PC-9 (cell line): ENCODE data around the gene GPC5. TPM values are rescaled to one million over a fixed set of nuclear protein-coding genes. Genes with fewer than 3 reads are reported as not detected.

ENCODE experiments used
- BruUV-seq: library from RNA; stranded (reverse); fragments of 400-500 nt; replicated peaks from 2 replicates; lab custom pipeline; 2021; lab: Mats Ljungman, UMichigan
- CTCF ChIA-PET: fragments of 300-600 bp; sonication (Branson Sonifier 250); formaldehyde crosslinking; loops from one replicate; lab custom pipeline; 2022; ENCODE audit warnings: antibody characterized with exemption; lab: Charles Lee
- POLR2A ChIA-PET: fragments of 300-600 bp; sonication (Branson Sonifier 250); formaldehyde crosslinking; loops from one replicate; lab custom pipeline; 2022; ENCODE audit warnings: antibody characterized with exemption; ENCODE audit not compliant: unreplicated experiment; lab: Charles Lee
- DNase-seq, 2 experiments: peaks; one replicate each; pipeline versions ENCODE4 v3.0.0 to v3.0.0-alpha.2; 2015 to 2022; ENCODE audit warnings: mixed read lengths in 1 of 2
- H2AFZ ChIP-seq: fragments of 200-600 bp; sonication (generic); 2 replicates; pipeline ENCODE4 v1.8.1; 2017; ENCODE audit warnings: antibody characterized with exemption
- H3F3A ChIP-seq: fragments of 200-600 bp; sonication (generic); 2 replicates; pipeline ENCODE4 v1.8.1; 2017; ENCODE audit warnings: antibody characterized with exemption, mild to moderate bottlenecking, low read depth; ENCODE audit not compliant: insufficient read depth
- H3K27ac ChIP-seq: fragments of 200-600 bp; sonication (generic); 2 replicates; pipeline ENCODE4 v1.6.1; 2016; ENCODE audit warnings: mixed run types
- H3K27me3 ChIP-seq: fragments of 200-600 bp; sonication (generic); 2 replicates; pipeline ENCODE4 v1.6.1; 2016; ENCODE audit warnings: low read depth, mixed run types; ENCODE audit not compliant: insufficient read depth
- H3K36me3 ChIP-seq: fragments of 200-600 bp; sonication (generic); 2 replicates; pipeline ENCODE4 v1.6.1; 2016; ENCODE audit warnings: low read depth, mixed run types
- H3K4me1 ChIP-seq: fragments of 200-600 bp; sonication (generic); replicated peaks from 2 replicates; pipeline ENCODE4 v1.6.1; 2016; ENCODE audit warnings: mixed run types; ENCODE audit not compliant: insufficient read depth
- H3K4me2 ChIP-seq: fragments of 200-600 bp; sonication (generic); 2 replicates; pipeline ENCODE4 v1.6.1; 2017; ENCODE audit warnings: mixed run types
- H3K4me3 ChIP-seq: fragments of 200-600 bp; sonication (generic); 2 replicates; pipeline ENCODE4 v1.6.1; 2016; ENCODE audit warnings: mixed run types
- H3K79me2 ChIP-seq: fragments of 200-600 bp; sonication (generic); 2 replicates; pipeline ENCODE4 v1.6.1; 2017; ENCODE audit warnings: low read depth, mixed run types
- H3K9me2 ChIP-seq: fragments of 200-600 bp; sonication (generic); 2 replicates; pipeline ENCODE4 v1.8.1; 2017; ENCODE audit warnings: mild to moderate bottlenecking; ENCODE audit not compliant: insufficient read depth
- H3K9me3 ChIP-seq: fragments of 200-600 bp; sonication (generic); 2 replicates; pipeline ENCODE4 v1.8.1; 2016; ENCODE audit warnings: low read depth; ENCODE audit not compliant: insufficient read depth
- H4K20me1 ChIP-seq: fragments of 200-600 bp; sonication (generic); 2 replicates; pipeline ENCODE4 v1.8.1; 2017; ENCODE audit not compliant: insufficient read depth
- CTCF ChIP-seq: fragments of 200-600 bp; sonication (generic); conservative IDR thresholded peaks from 2 replicates; pipeline ENCODE4 v1.6.1; 2017; ENCODE audit warnings: mixed run types, antibody characterized with exemption, mild to moderate bottlenecking, moderate library complexity
- EZH2 ChIP-seq: fragments of 200-600 bp; sonication (generic); IDR thresholded peaks from 2 replicates; pipeline ENCODE4 v1.8.0; 2017; ENCODE audit warnings: antibody characterized with exemption, low read depth
- intact Hi-C: fragments of 100-400 bp; cut with micrococcal nuclease; formaldehyde crosslinking; loops from one replicate; pipeline ENCODE4 v1.10.0; 2022; ENCODE audit not compliant: unreplicated experiment
- total RNA-seq: library from RNA; stranded (reverse); gene quantifications from 2 replicates; pipeline ENCODE4 v1.2.3, GENCODE V29; 2021

GPC5 gene
- total RNA-seq, 1 experiment from 2014 or later, result not detected

- Histone ChIP-seq H3K4me2 (no peak overlapping the region), H3K9me2 (no peaks in the 10 kb centered on the region), H3K36me3 (no peaks in the 10 kb centered on the region), H3F3A (no peaks in the 10 kb centered on the region), H3K4me3 (no peak overlapping the region), H4K20me1 (no peaks in the 10 kb centered on the region), H3K27ac (no peak overlapping the region), H3K79me2 (no peaks in the 10 kb centered on the region), H3K9me3 (no peaks in the 10 kb centered on the region), H3K4me1 (no peaks in the 10 kb centered on the region), H2AFZ (no peak overlapping the region), H3K27me3 (no peaks in the 10 kb centered on the region)
- TF ChIP-seq EZH2, result no peak
- no peak for TF ChIP-seq CTCF
- ChIA-PET POLR2A (no interaction called here), CTCF (no interaction called here)
- no TSS peak for BruUV-seq
- intact Hi-C loops, result no loop called here
- DNase-seq, result no peak
Measured at GRCh38 chr13:92649140-92649813, 1250.9 kb downstream of the GPC5 start.

DNA sequence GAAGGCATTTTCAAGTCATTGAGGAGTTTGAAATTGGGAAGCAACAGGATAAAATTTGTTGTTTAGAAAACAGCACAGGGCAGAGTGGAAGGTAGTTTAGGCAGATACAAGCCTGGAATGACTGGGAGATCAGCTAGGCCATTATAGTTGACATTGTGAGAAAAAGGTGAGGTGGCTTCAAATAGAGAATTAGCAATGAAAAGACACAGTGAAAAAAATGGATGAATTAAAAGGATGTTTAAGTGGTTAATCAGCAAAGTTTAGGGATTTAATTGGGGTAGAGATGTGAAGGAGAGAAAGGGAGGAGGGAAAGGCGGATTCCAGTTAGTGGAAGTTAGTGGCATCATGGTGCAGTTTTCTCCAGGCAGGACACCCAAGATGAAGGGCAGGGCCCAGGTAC is 1257.7 kb downstream of the GPC5 start:
- Histone ChIP-seq H3K9me3 (no peaks in the 10 kb centered on the region), H3K27ac (no peak overlapping the region), H4K20me1 (no peaks in the 10 kb centered on the region), H3K4me1 (no peaks in the 10 kb centered on the region), H2AFZ (no peak overlapping the region), H3K9me2 (no peaks in the 10 kb centered on the region), H3K27me3 (no peaks in the 10 kb centered on the region), H3K36me3 (no peaks in the 10 kb centered on the region), H3F3A (no peaks in the 10 kb centered on the region), H3K4me2 (no peak overlapping the region), H3K79me2 (no peaks in the 10 kb centered on the region), H3K4me3 (no peak overlapping the region)
- intact Hi-C loops, result no loop called here
- POLR2A ChIA-PET, result no interaction called here
- no peak for DNase-seq
- TF ChIP-seq EZH2 (no peak), CTCF (no peak)
- no TSS peak for BruUV-seq
- CTCF ChIA-PET, result no interaction called here

DNA sequence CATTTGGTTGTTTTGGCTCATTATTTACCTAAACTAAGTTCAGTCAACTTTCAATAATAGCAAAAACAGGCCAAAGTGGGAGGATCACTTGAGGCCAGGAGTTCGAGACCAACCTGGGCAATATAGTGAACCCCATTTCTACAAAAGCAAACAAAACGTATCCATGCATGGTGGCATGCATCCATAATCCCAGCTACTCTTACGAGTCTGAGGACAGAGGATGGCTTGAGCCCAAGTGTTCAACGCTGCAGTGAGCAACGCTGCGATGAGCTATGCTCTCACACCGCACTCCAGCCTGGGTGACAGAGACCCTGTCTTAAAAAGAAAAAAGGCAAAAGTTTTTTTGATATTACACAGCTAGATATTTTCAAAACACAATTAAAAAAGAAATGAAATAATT is 1258.2 kb downstream of the GPC5 start:
- Histone ChIP-seq H2AFZ (no peak overlapping the region), H3K4me2 (no peak overlapping the region), H3K9me2 (no peaks in the 10 kb centered on the region), H3K27ac (no peak overlapping the region), H3K27me3 (no peaks in the 10 kb centered on the region), H3K9me3 (no peaks in the 10 kb centered on the region), H3K36me3 (no peaks in the 10 kb centered on the region), H4K20me1 (no peaks in the 10 kb centered on the region), H3F3A (no peaks in the 10 kb centered on the region), H3K4me1 (no peaks in the 10 kb centered on the region), H3K79me2 (no peaks in the 10 kb centered on the region), H3K4me3 (no peak overlapping the region)
- no TSS peak for BruUV-seq
- ChIA-PET POLR2A (no interaction called here), CTCF (no interaction called here)
- TF ChIP-seq CTCF (no peak), EZH2 (no peak)
- intact Hi-C loops, result no loop called here
- no peak for DNase-seq
